H9 (cell line): ENCODE measurements around the gene SOBP. TPM values are rescaled to one million over a fixed set of nuclear protein-coding genes. Genes with fewer than 3 reads are reported as not detected.
A peak's percentile ranks its signal among the peaks of the same experiment; 100 is the strongest.

Experiments
- DNase-seq: peaks from one replicate; pipeline ENCODE4 v3.0.0-alpha.2; 2017
- H2AFZ ChIP-seq: one replicate; pipeline ENCODE4 v1.6.1; 2013; ENCODE audit warnings: mild to moderate bottlenecking, low read length, control low read depth, moderate library complexity
- H2AK5ac ChIP-seq: 2 replicates; pipeline ENCODE4 v1.6.1; 2013; ENCODE audit warnings: low read length, control low read depth, mixed read lengths; ENCODE audit not compliant: insufficient read length
- H2BK120ac ChIP-seq: one replicate; pipeline ENCODE4 v1.6.1; 2013; ENCODE audit warnings: low read depth, mild to moderate bottlenecking, low read length, control low read depth, inconsistent platforms; ENCODE audit not compliant: poor library complexity, severe bottlenecking
- H2BK12ac ChIP-seq: 2 replicates; pipeline ENCODE4 v1.6.1; 2013; ENCODE audit warnings: low read length, control low read depth, mixed read lengths, low read depth; ENCODE audit not compliant: insufficient read length
- H2BK15ac ChIP-seq: 2 replicates; pipeline ENCODE4 v1.6.1; 2013; ENCODE audit warnings: low read depth, low read length, control low read depth
- H2BK20ac ChIP-seq: one replicate; pipeline ENCODE4 v1.6.1; 2013; ENCODE audit warnings: low read depth, mild to moderate bottlenecking, low read length, control low read depth, inconsistent platforms; ENCODE audit not compliant: poor library complexity, severe bottlenecking
- H2BK5ac ChIP-seq: 2 replicates; pipeline ENCODE4 v1.6.1; 2013; ENCODE audit warnings: low read length, control low read depth, mixed read lengths; ENCODE audit not compliant: insufficient read length
- H3K14ac ChIP-seq: 2 replicates; pipeline ENCODE4 v1.6.1; 2013; ENCODE audit warnings: low read length, control low read depth; ENCODE audit not compliant: insufficient read depth
- H3K18ac ChIP-seq: 2 replicates; pipeline ENCODE4 v1.6.1; 2013; ENCODE audit warnings: low read depth, mild to moderate bottlenecking, mixed read lengths, low read length, control low read depth; ENCODE audit not compliant: insufficient read length
- H3K23ac ChIP-seq: 2 replicates; pipeline ENCODE4 v1.6.1; 2013; ENCODE audit warnings: low read length, control low read depth, mixed read lengths, low read depth; ENCODE audit not compliant: insufficient read length
- H3K23me2 ChIP-seq: 2 replicates; pipeline ENCODE4 v1.6.1; 2013; ENCODE audit warnings: low read depth, mild to moderate bottlenecking, mixed read lengths, low read length, control low read depth; ENCODE audit not compliant: insufficient read length, poor library complexity, severe bottlenecking
- H3K27ac ChIP-seq: 2 replicates; pipeline ENCODE4 v1.5.1; 2013; ENCODE audit warnings: low read length, control low read depth, mixed read lengths, low read depth; ENCODE audit not compliant: insufficient read length
- H3K27me3 ChIP-seq: 2 replicates; pipeline ENCODE4 v1.6.1; 2013; ENCODE audit warnings: low read length, control low read depth, inconsistent platforms; ENCODE audit not compliant: insufficient read depth
- H3K4ac ChIP-seq: 2 replicates; pipeline ENCODE4 v1.6.1; 2013; ENCODE audit warnings: low read depth, mild to moderate bottlenecking, control low read depth, inconsistent platforms, low read length, moderate library complexity
- H3K4me1 ChIP-seq: 2 replicates; pipeline ENCODE4 v1.6.1; 2013; ENCODE audit warnings: low read length, control low read depth, inconsistent platforms; ENCODE audit not compliant: insufficient read depth
- H3K4me2 ChIP-seq: 2 replicates; pipeline ENCODE4 v1.6.1; 2013; ENCODE audit warnings: low read length, control low read depth, mixed read lengths; ENCODE audit not compliant: insufficient read length, insufficient read depth
- H3K56ac ChIP-seq: 2 replicates; pipeline ENCODE4 v1.6.1; 2013; ENCODE audit warnings: low read depth, mild to moderate bottlenecking, mixed read lengths, low read length, control low read depth; ENCODE audit not compliant: insufficient read length
- H3K79me1 ChIP-seq: 2 replicates; pipeline ENCODE4 v1.6.1; 2013; ENCODE audit warnings: low read depth, mild to moderate bottlenecking, moderate library complexity, low read length, control low read depth, inconsistent platforms; ENCODE audit not compliant: insufficient read depth, poor library complexity, severe bottlenecking
- H3K79me2 ChIP-seq: 2 replicates; pipeline ENCODE4 v1.6.1; 2013; ENCODE audit warnings: low read length, control low read depth, inconsistent platforms; ENCODE audit not compliant: insufficient read depth
- H3K9ac ChIP-seq: 2 replicates; pipeline ENCODE4 v1.6.1; 2013; ENCODE audit warnings: low read length, control low read depth, mixed read lengths; ENCODE audit not compliant: insufficient read length; ENCODE audit errors: extremely low read depth
- H3K9me3 ChIP-seq: one replicate; pipeline ENCODE4 v1.6.1; 2013; ENCODE audit warnings: low read depth, low read length, inconsistent platforms; ENCODE audit not compliant: control insufficient read depth
- H3T11ph ChIP-seq: one replicate; pipeline ENCODE4 v1.6.1; 2013; ENCODE audit warnings: mild to moderate bottlenecking, low read length, control low read depth, inconsistent platforms
- H4K20me1 ChIP-seq: one replicate; pipeline ENCODE4 v1.6.1; 2013; ENCODE audit not compliant: control insufficient read depth, insufficient read length, insufficient read depth
- H4K5ac ChIP-seq: 2 replicates; pipeline ENCODE4 v1.6.1; 2013; ENCODE audit warnings: low read depth, mild to moderate bottlenecking, mixed read lengths, low read length, control low read depth; ENCODE audit not compliant: insufficient read length
- H4K8ac ChIP-seq: replicated peaks from 2 replicates; pipeline ENCODE4 v1.6.1; 2013; ENCODE audit warnings: low read length, control low read depth, mixed read lengths, low read depth; ENCODE audit not compliant: insufficient read length
- H4K91ac ChIP-seq: 2 replicates; pipeline ENCODE4 v1.6.1; 2013; ENCODE audit warnings: low read depth, mild to moderate bottlenecking, moderate library complexity, mixed read lengths, low read length, control low read depth; ENCODE audit not compliant: insufficient read length
- H3K27ac Mint-ChIP-seq, 3 experiments: 2 replicates in 2 of 3; 3 replicates in 1 of 3; pipeline ENCODE4 v1.8.0; 2020 to 2021; ENCODE audit warnings: mixed read lengths in 3 of 3, mild to moderate bottlenecking in 1 of 3, moderate library complexity in 1 of 3
- H3K27me3 Mint-ChIP-seq: 2 replicates; pipeline ENCODE4 v1.8.0; 2021; ENCODE audit warnings: low read depth, mild to moderate bottlenecking, moderate library complexity, mixed read lengths
- H3K36me3 Mint-ChIP-seq, 3 experiments: 2 replicates in 2 of 3; 3 replicates in 1 of 3; pipeline ENCODE4 v1.8.0; 2020 to 2021; ENCODE audit warnings: low read depth in 3 of 3, mixed read lengths in 3 of 3; ENCODE audit not compliant: insufficient read depth in 1 of 3
- H3K4me1 Mint-ChIP-seq, 2 experiments: 2 replicates each; pipeline ENCODE4 v1.8.0; 2020; ENCODE audit warnings: mixed read lengths in 2 of 2
- H3K4me3 Mint-ChIP-seq, 2 experiments: 2 replicates in 1 of 2; 3 replicates in 1 of 2; pipeline ENCODE4 v1.8.0; 2020 to 2021; ENCODE audit warnings: mild to moderate bottlenecking in 2 of 2, mixed read lengths in 2 of 2, moderate library complexity in 1 of 2
- H3K9me3 Mint-ChIP-seq, 2 experiments: 2 replicates in 1 of 2; 3 replicates in 1 of 2; pipeline ENCODE4 v1.8.0; 2020; ENCODE audit warnings: mild to moderate bottlenecking in 2 of 2, mixed read lengths in 2 of 2, moderate library complexity in 1 of 2
- CTCF ChIP-seq: fragments of 200-600 bp; sonication (generic); conservative IDR thresholded peaks from 3 replicates; pipeline ENCODE4 v1.8.0; 2021; ENCODE audit warnings: antibody characterized with exemption, mild to moderate bottlenecking
- WGBS: extraction: QIAGEN DNeasy Blood & Tissue Kit; methylation state at CpG from one replicate; pipeline ENCODE4 v1.1.7; 2013; ENCODE audit warnings: missing lambda C conversion rate, low lambda C conversion rate, mixed read lengths; ENCODE audit not compliant: insufficient read length; ENCODE audit errors: extremely low coverage; 5-methylcytosine and 5-hydroxymethylcytosine counted together
- total RNA-seq: library from RNA; stranded (reverse); gene quantifications from 2 replicates; pipeline ENCODE4 v1.2.1, GENCODE V29; 2021

The SOBP gene
- total RNA-seq, 1 experiment from 2014 or later: 4.3 TPM

- Histone ChIP-seq H4K20me1 (no peaks in the 10 kb centered on the region), H3K4me2 (no peak overlapping the region), H2BK15ac (no peak overlapping the region), H3K23me2 (peaks cover 6% of the 10 kb centered on the region), H2AK5ac (no peak overlapping the region), H2BK20ac (no peak overlapping the region), H2BK120ac (no peak overlapping the region), H3K4me1 (no peaks in the 10 kb centered on the region), H3K9me3 (no peaks in the 10 kb centered on the region), H3K56ac (no peak overlapping the region), H4K8ac (no peak overlapping the region), H3K9ac (no peak overlapping the region), H2AFZ (no peak overlapping the region), H4K5ac (no peak overlapping the region), H3K4ac (no peak overlapping the region), H3T11ph (no peak overlapping the region), H3K27ac (no peak overlapping the region), H3K27me3 (no peaks in the 10 kb centered on the region), H3K79me2 (no peaks in the 10 kb centered on the region), H2BK12ac (no peak overlapping the region), H3K23ac (no peak overlapping the region), H3K18ac (no peak overlapping the region), H4K91ac (no peak overlapping the region), H3K14ac (no peak overlapping the region; the same call in 1 of the 2 replicates), H2BK5ac (no peak overlapping the region), H3K79me1 (no peaks in the 10 kb centered on the region)
- no peak for TF ChIP-seq CTCF
- peak; percentile 47 for DNase-seq
- no CpG with 5 or more reads among the region's 40 CpGs for WGBS
- Mint-ChIP-seq H3K36me3 (no peaks in the 10 kb centered on the region; a peak in 1 of 7 replicates), H3K4me3 (peak overlapping the region in 1 of 2 experiments; percentile 45; a peak in 2 of 5 replicates), H3K9me3 (no peaks in the 10 kb centered on the region), H3K27me3 (peaks cover 26% of the 10 kb centered on the region), H3K27ac (peak overlapping the region in 1 of 3 experiments; percentile 15; a peak in 1 of 7 replicates), H3K4me1 (peaks cover 0 to under 1% of the 10 kb centered on the region in 2 experiments; a peak in 2 of 4 replicates)
Observed at GRCh38 chr6:107635057-107635515, 145.2 kb downstream of the SOBP start.
